Muscle layer of duodenum (tissue), 2 donors: Measurements from ENCODE around the gene GDF2.

Experiments
- H3K27ac ChIP-seq: one replicate; pipeline ENCODE4 v1.7.0; 2013; ENCODE audit warnings: mild to moderate bottlenecking, low read length
- H3K27me3 ChIP-seq: one replicate; pipeline ENCODE4 v1.7.0; 2013; ENCODE audit warnings: low read depth, mild to moderate bottlenecking, control low read depth, low read length
- H3K36me3 ChIP-seq, 2 donors: one replicate each; pipeline ENCODE4 v1.7.0; 2013; ENCODE audit warnings: low read length in 2 of 2, control low read depth in 1 of 2, mild to moderate bottlenecking in 1 of 2; ENCODE audit not compliant: insufficient read depth in 2 of 2, control insufficient read depth in 1 of 2
- H3K4me1 ChIP-seq, 2 donors: one replicate each; pipeline ENCODE4 v1.7.0; 2013; ENCODE audit warnings: low read length in 2 of 2, mild to moderate bottlenecking in 2 of 2, control low read depth in 1 of 2, moderate library complexity in 1 of 2; ENCODE audit not compliant: insufficient read depth in 2 of 2, control insufficient read depth in 1 of 2
- H3K4me3 ChIP-seq, 2 donors: one replicate each; pipeline ENCODE4 v1.7.0; 2013; ENCODE audit warnings: low read length in 2 of 2, low read depth in 1 of 2, mild to moderate bottlenecking in 1 of 2
- H3K9me3 ChIP-seq, 2 donors: one replicate each; pipeline ENCODE4 v1.7.0; 2013; ENCODE audit warnings: low read length in 2 of 2, control low read depth in 1 of 2, mild to moderate bottlenecking in 1 of 2; ENCODE audit not compliant: control insufficient read depth in 1 of 2
- donor health status: healthy.

The GDF2 gene

GRCh38 chr10:47358457-47358856 is 36.2 kb downstream of the GDF2 start:
- Histone ChIP-seq H3K9me3 (no peaks in the 10 kb centered on the region), H3K36me3 (no peaks in the 10 kb centered on the region), H3K27ac (no peak overlapping the region), H3K4me1 (no peaks in the 10 kb centered on the region), H3K4me3 (no peak overlapping the region), H3K27me3 (no peaks in the 10 kb centered on the region)

- Histone ChIP-seq H3K4me1 (no peaks in the 10 kb centered on the region), H3K4me3 (no peak overlapping the region), H3K27ac (no peak overlapping the region)
Observed at GRCh38 chr10:47359101-47359500, 36.8 kb downstream of the GDF2 start.

GRCh38 chr10:47359626-47360418 is 37.6 kb downstream of the GDF2 start:
- Histone ChIP-seq H3K4me3 (no peak overlapping the region), H3K27ac (no peak overlapping the region), H3K4me1 (no peaks in the 10 kb centered on the region), H3K36me3 (no peaks in the 10 kb centered on the region), H3K27me3 (no peaks in the 10 kb centered on the region), H3K9me3 (no peaks in the 10 kb centered on the region)

More at GRCh38 chr10:47359101-47359500, 36.8 kb downstream of the GDF2 start:
- no peaks in the 10 kb centered on the region for H3K27me3 ChIP-seq
- no peaks in the 10 kb centered on the region for H3K36me3 ChIP-seq
- H3K9me3 ChIP-seq = no peaks in the 10 kb centered on the region

- H3K27ac ChIP-seq = no peak overlapping the region
- no peaks in the 10 kb centered on the region for H3K9me3 ChIP-seq
- no peaks in the 10 kb centered on the region for H3K36me3 ChIP-seq
- H3K27me3 ChIP-seq = no peaks in the 10 kb centered on the region
- H3K4me3 ChIP-seq = no peak overlapping the region
- H3K4me1 ChIP-seq = no peaks in the 10 kb centered on the region
Observed at GRCh38 chr10:47360419-47361040, 38.3 kb downstream of the GDF2 start.

- Histone ChIP-seq H3K4me3 (no peak overlapping the region), H3K9me3 (no peaks in the 10 kb centered on the region), H3K27me3 (no peaks in the 10 kb centered on the region), H3K36me3 (no peaks in the 10 kb centered on the region), H3K27ac (no peak overlapping the region), H3K4me1 (no peaks in the 10 kb centered on the region)
Observed at GRCh38 chr10:47361293-47361692, 39.0 kb downstream of the GDF2 start.

GRCh38 chr10:47362199-47362598 is 39.9 kb downstream of the GDF2 start:
- Histone ChIP-seq H3K4me1 (no peaks in the 10 kb centered on the region), H3K4me3 (no peak overlapping the region), H3K27me3 (no peaks in the 10 kb centered on the region), H3K9me3 (no peaks in the 10 kb centered on the region), H3K36me3 (no peaks in the 10 kb centered on the region), H3K27ac (no peak overlapping the region)

GRCh38 chr10:47363781-47364180 is 41.5 kb downstream of the GDF2 start:
- Histone ChIP-seq H3K27ac (no peak overlapping the region), H3K4me1 (no peaks in the 10 kb centered on the region), H3K27me3 (no peaks in the 10 kb centered on the region), H3K36me3 (no peaks in the 10 kb centered on the region), H3K9me3 (no peaks in the 10 kb centered on the region), H3K4me3 (no peak overlapping the region)

- Histone ChIP-seq H3K4me1 (no peaks in the 10 kb centered on the region), H3K9me3 (no peaks in the 10 kb centered on the region), H3K27me3 (no peaks in the 10 kb centered on the region), H3K36me3 (no peaks in the 10 kb centered on the region), H3K4me3 (no peak overlapping the region), H3K27ac (no peak overlapping the region)
Observed at GRCh38 chr10:47364366-47364765, 42.1 kb downstream of the GDF2 start.

GRCh38 chr10:47364911-47365310 is 42.7 kb downstream of the GDF2 start:
- H3K9me3 ChIP-seq = no peaks in the 10 kb centered on the region
- no peak overlapping the region for H3K4me3 ChIP-seq
- no peak overlapping the region for H3K27ac ChIP-seq
- H3K36me3 ChIP-seq = no peaks in the 10 kb centered on the region
- H3K4me1 ChIP-seq = no peaks in the 10 kb centered on the region
- no peaks in the 10 kb centered on the region for H3K27me3 ChIP-seq

GRCh38 chr10:47365431-47366180 is 43.4 kb downstream of the GDF2 start:
- no peaks in the 10 kb centered on the region for H3K4me1 ChIP-seq
- no peak overlapping the region for H3K27ac ChIP-seq
- H3K4me3 ChIP-seq = no peak overlapping the region
- no peaks in the 10 kb centered on the region for H3K9me3 ChIP-seq
- H3K36me3 ChIP-seq = no peaks in the 10 kb centered on the region
- no peaks in the 10 kb centered on the region for H3K27me3 ChIP-seq

GRCh38 chr10:47366181-47366631 is 44.0 kb downstream of the GDF2 start:
- Histone ChIP-seq H3K27ac (no peak overlapping the region), H3K27me3 (no peaks in the 10 kb centered on the region), H3K36me3 (no peaks in the 10 kb centered on the region), H3K4me1 (no peaks in the 10 kb centered on the region), H3K4me3 (no peak overlapping the region), H3K9me3 (no peaks in the 10 kb centered on the region)
